HEK293T (cell line): ENCODE data around the gene TGFB1.

ENCODE experiments used
- CTCF ChIA-PET: fragments of 350-600 bp; formaldehyde crosslinking; extraction: SDS; loops from one replicate; lab custom pipeline; 2021; ENCODE audit warnings: antibody characterized with exemption, inconsistent platforms; lab: Yijun Ruan, JAX
- POLR2A ChIA-PET: fragments of 350-600 bp; formaldehyde crosslinking; extraction: SDS; loops from one replicate; lab custom pipeline; 2020; ENCODE audit warnings: antibody characterized with exemption, inconsistent platforms; lab: Yijun Ruan, JAX
- DNase-seq: peaks from one replicate; pipeline ENCODE4 v3.0.0; 2012; ENCODE audit warnings: mixed read lengths; ENCODE audit errors: extremely low spot score
- ARNT ChIP-seq: fragments of 450-650 bp; IDR thresholded peaks from 2 replicates; pipeline ENCODE4 v1.6.1; 2017; ENCODE audit warnings: mild to moderate bottlenecking
- BHLHE40 ChIP-seq: fragments of 450-650 bp; IDR thresholded peaks from 2 replicates; pipeline ENCODE4 v1.6.1; 2016; ENCODE audit warnings: mild to moderate bottlenecking, moderate library complexity, borderline replicate concordance
- CTBP1 ChIP-seq: fragments of 450-650 bp; IDR thresholded peaks from 2 replicates; pipeline ENCODE4 v1.6.1; 2016; ENCODE audit warnings: borderline replicate concordance
- ELF4 ChIP-seq: fragments of 450-650 bp; IDR thresholded peaks from 2 replicates; pipeline ENCODE4 v1.6.1; 2017; ENCODE audit warnings: antibody characterized with exemption
- FOXA1 ChIP-seq: fragments of 450-650 bp; IDR thresholded peaks from 2 replicates; pipeline ENCODE4 v1.6.1; 2016; ENCODE audit warnings: mild to moderate bottlenecking
- FOXK2 ChIP-seq: fragments of 450-650 bp; IDR thresholded peaks from 2 replicates; pipeline ENCODE4 v1.6.1; 2016; ENCODE audit warnings: mild to moderate bottlenecking
- FOXM1 ChIP-seq: fragments of 450-650 bp; IDR thresholded peaks from 2 replicates; pipeline ENCODE4 v1.6.1; 2017; ENCODE audit warnings: mild to moderate bottlenecking, borderline replicate concordance
- HDGF ChIP-seq: fragments of 450-650 bp; IDR thresholded peaks from 2 replicates; pipeline ENCODE4 v1.6.1; 2017; ENCODE audit warnings: antibody characterized with exemption, borderline replicate concordance
- L3MBTL2 ChIP-seq: fragments of 450-650 bp; conservative IDR thresholded peaks from 2 replicates; pipeline ENCODE4 v1.6.1; 2016; ENCODE audit warnings: mild to moderate bottlenecking
- LEF1 ChIP-seq: fragments of 450-650 bp; IDR thresholded peaks from 2 replicates; pipeline ENCODE4 v1.6.1; 2017; ENCODE audit warnings: mild to moderate bottlenecking, borderline replicate concordance
- NFRKB ChIP-seq: fragments of 450-650 bp; IDR thresholded peaks from 2 replicates; pipeline ENCODE4 v1.6.1; 2016; ENCODE audit warnings: mild to moderate bottlenecking, moderate library complexity
- SP1 ChIP-seq: fragments of 450-650 bp; IDR thresholded peaks from 2 replicates; pipeline ENCODE4 v1.6.1; 2017
- SUZ12 ChIP-seq: fragments of 450-650 bp; IDR thresholded peaks from 2 replicates; pipeline ENCODE4 v1.6.1; 2016; ENCODE audit warnings: mild to moderate bottlenecking
- TARDBP ChIP-seq: fragments of 450-650 bp; IDR thresholded peaks from 2 replicates; pipeline ENCODE4 v1.6.1; 2016
- ZNF384 ChIP-seq: fragments of 450-650 bp; IDR thresholded peaks from 2 replicates; pipeline ENCODE4 v1.6.1; 2016
- TF ChIP-seq, protein P1 (sequence below): fragments of 450-650 bp; IDR thresholded peaks from 2 replicates; pipeline ENCODE4 v1.6.1; 2016

The TGFB1 gene

DNA sequence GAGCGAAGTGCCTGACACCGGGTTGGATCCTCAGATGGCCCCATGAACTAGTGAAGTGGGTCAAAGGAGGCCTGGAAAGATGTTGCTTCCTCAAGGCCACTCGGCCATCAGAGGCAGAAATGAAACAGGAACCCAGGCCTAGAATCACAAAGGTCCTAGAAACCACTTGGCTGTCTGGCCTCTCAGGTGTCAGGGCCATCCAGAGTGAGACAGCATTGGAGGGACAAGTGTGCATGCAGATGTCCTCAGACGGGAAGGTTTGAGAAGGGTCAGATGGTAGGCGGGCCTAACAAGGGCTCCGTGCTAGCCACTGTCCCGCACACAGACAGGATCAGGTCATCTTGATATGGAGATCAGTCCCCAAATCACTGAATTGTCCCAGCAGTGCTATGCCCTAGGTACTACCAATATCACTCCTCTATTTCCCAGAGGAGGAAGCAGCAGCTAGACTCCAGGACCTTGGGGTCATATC lies 29.5 kb downstream of the TGFB1 start:
- ChIA-PET POLR2A (interaction anchor here (1.2 to 1.4 kb wide), 2 partner anchors 28 to 29 kb away, joined by 5 to 6 read pairs; partner anchors contain the start of gene TGFB1), CTCF (interaction anchor here (1.6 kb wide), 1 partner anchor 28 kb away, joined by 5 read pairs; no protein-coding TSS in a partner anchor)
- TF ChIP-seq HDGF (no peak), LEF1 (no peak), BHLHE40 (no peak), TARDBP (no peak), FOXA1 (no peak), FOXM1 (no peak), SP1 (no peak), ZNF384 (no peak), CTBP1 (no peak), NFRKB (no peak), FOXK2 (no peak), ELF4 (no peak), SUZ12 (no peak), ARNT (no peak)
- TF ChIP-seq, protein P1, sequence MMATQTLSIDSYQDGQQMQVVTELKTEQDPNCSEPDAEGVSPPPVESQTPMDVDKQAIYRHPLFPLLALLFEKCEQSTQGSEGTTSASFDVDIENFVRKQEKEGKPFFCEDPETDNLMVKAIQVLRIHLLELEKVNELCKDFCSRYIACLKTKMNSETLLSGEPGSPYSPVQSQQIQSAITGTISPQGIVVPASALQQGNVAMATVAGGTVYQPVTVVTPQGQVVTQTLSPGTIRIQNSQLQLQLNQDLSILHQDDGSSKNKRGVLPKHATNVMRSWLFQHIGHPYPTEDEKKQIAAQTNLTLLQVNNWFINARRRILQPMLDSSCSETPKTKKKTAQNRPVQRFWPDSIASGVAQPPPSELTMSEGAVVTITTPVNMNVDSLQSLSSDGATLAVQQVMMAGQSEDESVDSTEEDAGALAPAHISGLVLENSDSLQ = no peak
- DNase-seq = no peak

DNA sequence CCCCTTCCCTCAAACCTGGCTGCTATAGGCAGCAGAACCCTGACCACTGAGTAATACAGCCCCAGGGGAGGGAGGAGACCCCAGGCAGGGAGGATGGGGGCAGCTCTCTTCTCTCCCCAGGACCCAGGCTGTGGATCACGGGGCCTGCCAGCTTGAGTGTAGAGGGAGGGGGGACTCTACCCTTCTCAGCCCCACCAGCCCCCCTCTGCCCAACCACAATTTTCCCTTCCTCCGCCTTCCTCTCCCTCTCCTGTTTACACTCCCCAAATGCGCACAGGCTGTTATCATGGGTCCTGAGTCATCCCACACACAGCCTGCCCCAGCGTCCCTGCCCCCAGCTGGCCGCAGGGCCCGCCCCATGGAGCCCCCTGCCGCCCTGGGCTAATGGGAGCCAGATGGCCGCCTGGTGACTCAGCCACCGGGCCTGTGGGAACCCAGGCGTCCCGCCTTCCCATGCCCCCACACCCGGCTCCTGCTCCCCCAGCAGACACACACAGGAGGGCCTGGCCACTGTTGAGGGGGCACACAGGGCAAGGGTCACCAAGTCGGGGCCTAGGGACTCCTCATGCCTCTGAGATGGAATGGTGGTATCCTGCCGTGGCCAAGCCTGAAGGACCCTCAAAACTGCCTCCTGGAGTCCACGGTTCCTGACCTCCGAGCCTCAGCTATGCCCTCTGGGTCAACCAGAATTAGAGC lies 30.1 kb downstream of the TGFB1 start:
- ChIA-PET CTCF (interaction anchor here (1.6 kb wide), 1 partner anchor 28 kb away, joined by 5 read pairs; no protein-coding TSS in a partner anchor), POLR2A (interaction anchor here (1.0 to 1.2 kb wide), 2 partner anchors 29 to 60 kb away, joined by 3 to 6 read pairs; no protein-coding TSS in a partner anchor)
- TF ChIP-seq FOXK2 = no peak
- no peak for TF ChIP-seq ELF4
- TF ChIP-seq HDGF = no peak
- DNase-seq = no peak

DNA sequence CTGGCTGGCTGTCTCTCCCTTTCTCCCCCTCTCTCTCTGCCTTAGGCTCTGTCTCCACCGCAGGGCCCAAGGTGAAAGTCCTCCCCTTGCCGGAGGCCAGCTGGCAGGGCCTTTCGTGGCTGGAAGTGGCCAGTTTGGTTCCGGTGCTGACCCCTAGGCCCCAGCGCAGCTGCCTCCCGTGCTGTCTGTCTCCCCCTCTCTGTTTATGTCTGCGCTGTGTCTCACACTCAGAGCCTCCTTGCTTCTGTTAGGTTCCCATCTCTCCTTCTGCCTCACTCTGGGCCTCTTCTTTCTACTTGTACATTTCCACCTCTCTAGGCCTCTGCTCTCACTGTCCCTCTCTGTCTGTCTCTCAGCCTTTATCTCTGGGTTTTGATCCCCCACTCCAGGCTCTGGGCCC lies 30.7 kb downstream of the TGFB1 start:
- TF ChIP-seq BHLHE40 (no peak), FOXM1 (no peak), FOXA1 (no peak)
- no peak for DNase-seq
- CTCF ChIA-PET = interaction anchor here (1.6 kb wide), 1 partner anchor 29 kb away, joined by 5 read pairs; no protein-coding TSS in a partner anchor
- POLR2A ChIA-PET = interaction anchor here (1.0 to 1.2 kb wide), 2 partner anchors 29 to 59 kb away, joined by 3 to 6 read pairs; no protein-coding TSS in a partner anchor

DNA sequence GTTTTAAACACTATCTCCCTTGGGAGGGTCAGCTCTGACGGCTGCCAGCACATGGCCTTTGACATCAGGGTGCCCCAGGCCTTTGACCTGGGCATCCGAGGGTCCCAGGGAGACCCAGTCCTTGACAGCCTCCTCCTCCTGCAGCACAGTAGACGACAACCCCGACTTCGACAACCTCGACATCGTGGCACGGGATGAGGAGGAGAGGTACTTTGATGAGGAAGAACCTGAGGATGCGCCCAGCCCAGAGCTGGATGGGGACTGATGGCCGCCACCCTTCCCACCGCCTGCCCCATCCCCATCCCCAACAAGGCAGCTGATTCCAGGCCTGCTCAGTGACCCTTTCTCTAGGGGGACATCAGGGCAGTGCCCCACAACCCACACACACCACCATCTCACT lies 31.3 kb downstream of the TGFB1 start:
- ChIA-PET CTCF (interaction anchor here (1.4 to 1.6 kb wide), 2 partner anchors 14 to 30 kb away, joined by 4 to 5 read pairs; no protein-coding TSS in a partner anchor), POLR2A (interaction anchor here (1.0 to 1.1 kb wide), 2 partner anchors 30 to 59 kb away, joined by 3 to 4 read pairs; no protein-coding TSS in a partner anchor)
- no peak for DNase-seq
- TF ChIP-seq BHLHE40 (no peak), ELF4 (no peak), CTBP1 (no peak), L3MBTL2 (no peak), NFRKB (no peak), FOXA1 (no peak), TARDBP (no peak), ARNT (no peak), FOXM1 (no peak), FOXK2 (no peak)
- TF ChIP-seq, protein P1 = no peak

DNA sequence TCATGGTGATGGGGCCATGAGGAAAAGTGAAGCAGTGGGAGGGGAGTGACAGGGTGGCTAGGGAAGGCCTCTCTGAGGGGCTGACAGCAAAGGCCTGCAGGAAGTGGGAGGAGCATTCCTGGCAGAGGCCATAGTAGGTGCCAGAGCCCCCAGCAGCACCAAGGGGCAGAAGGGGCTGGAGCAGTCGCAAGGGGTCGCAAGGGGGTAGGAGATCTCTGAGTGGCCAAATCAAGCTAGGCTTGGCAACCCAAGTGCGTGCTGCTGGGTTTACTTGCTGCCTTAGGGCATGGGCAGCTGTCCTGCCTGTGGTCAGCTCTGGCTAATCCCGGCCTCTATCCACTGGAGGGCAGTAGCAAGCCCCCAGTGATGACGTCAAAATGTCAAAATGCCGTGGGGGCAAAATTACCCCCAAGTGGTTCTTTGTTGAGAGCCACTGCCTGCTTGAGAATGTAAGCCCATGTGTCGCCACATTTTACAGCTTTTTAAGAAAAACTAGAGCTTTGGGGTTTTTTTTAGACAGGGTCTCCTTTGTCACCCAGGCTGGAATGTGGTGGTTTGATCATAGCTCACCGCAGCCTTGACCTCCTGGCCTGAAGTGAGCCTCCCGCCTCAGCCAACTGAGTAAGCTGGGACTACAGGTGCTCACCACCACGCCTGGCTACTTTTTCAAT lies 32.0 kb downstream of the TGFB1 start:
- ChIA-PET CTCF (interaction anchor here (0.7 to 1.4 kb wide), 2 partner anchors 13 to 18 kb away, joined by 3 to 4 read pairs; no protein-coding TSS in a partner anchor), POLR2A (interaction anchor here (1.1 kb wide), 1 partner anchor 31 kb away, joined by 4 read pairs; no protein-coding TSS in a partner anchor)
- peak; percentile 59 for DNase-seq
- no peak for TF ChIP-seq SUZ12
- TF ChIP-seq, protein P1 = no peak

DNA sequence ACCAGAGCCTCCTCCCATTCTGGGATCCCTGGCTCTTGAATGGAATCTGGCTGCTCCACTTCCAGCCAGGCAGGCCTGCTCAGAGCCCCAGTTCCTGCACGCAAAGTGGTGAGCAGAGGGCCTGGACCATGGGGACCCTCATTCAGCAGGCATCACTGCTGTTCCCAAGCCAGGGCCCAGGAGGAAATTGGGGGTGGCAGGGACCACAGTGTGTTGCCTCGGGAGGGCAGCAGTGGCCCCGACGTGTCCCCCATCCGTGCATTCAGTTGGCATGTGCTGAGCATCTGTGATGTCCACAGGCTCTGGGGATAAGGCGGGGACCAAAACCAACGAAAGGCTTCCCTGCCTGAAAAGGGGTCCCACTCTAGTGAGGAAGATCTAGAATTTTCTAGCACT lies 32.5 kb downstream of the TGFB1 start:
- TF ChIP-seq ARNT = no peak
- DNase-seq = no peak
- CTCF ChIA-PET = interaction anchor here (0.7 to 1.4 kb wide), 3 partner anchors 12 to 32 kb away, joined by 3 to 5 read pairs (median 4); partner anchors contain the start of gene TGFB1

More for the DNA sequence above, 32.5 kb downstream of the TGFB1 start:
- POLR2A ChIA-PET = no interaction called here
